K562 (cell line): Measurements from ENCODE around the gene PSMA5. TPM values are rescaled to one million over a fixed set of nuclear protein-coding genes. Genes with fewer than 3 reads are reported as not detected.

Experiments
- E4F1 ChIP-seq: fragments of 250-450 bp; sonication (Bioruptor Pico); IDR thresholded peaks from 2 replicates; pipeline ENCODE4 v1.5.0; 2021; ENCODE audit warnings: mild to moderate bottlenecking, borderline replicate concordance
- SPI1 ChIP-seq: IDR thresholded peaks from 2 replicates; pipeline ENCODE4 v1.6.1; 2011; ENCODE audit warnings: low read depth, low read length, control low read depth, borderline replicate concordance
- SREBF2 ChIP-seq: sonication (generic); formaldehyde crosslinking; IDR thresholded peaks from 2 replicates; pipeline ENCODE4 v1.4.0; 2020; ENCODE audit warnings: mild to moderate bottlenecking, missing genetic modification reagents
- TCF7L2 ChIP-seq: fragments of 150-350 bp; IDR thresholded peaks from 2 replicates; pipeline ENCODE4 v1.6.1; 2016; ENCODE audit warnings: low read depth, mild to moderate bottlenecking, low read length, moderate library complexity
- TOE1 ChIP-seq, 2 experiments: fragments of 450-650 bp in 1 of 2; sonication (generic) in 1 of 2; formaldehyde crosslinking in 1 of 2; IDR thresholded peaks; 2 replicates each; pipeline versions ENCODE4 v1.7.1 to v1.8.0; 2016 to 2022; ENCODE audit warnings: borderline replicate concordance in 2 of 2, mild to moderate bottlenecking in 2 of 2, antibody characterized with exemption in 1 of 2, inconsistent platforms in 1 of 2, low read depth in 1 of 2, missing genetic modification reagents in 1 of 2, moderate library complexity in 1 of 2
- ZKSCAN1 ChIP-seq: fragments of 150-350 bp; IDR thresholded peaks from 2 replicates; pipeline ENCODE4 v1.6.1; 2016; ENCODE audit warnings: low read depth, low read length
- ZNF121 ChIP-seq: sonication (generic); formaldehyde crosslinking; conservative IDR thresholded peaks from 2 replicates; pipeline ENCODE4 v1.8.0; 2022; ENCODE audit warnings: missing genetic modification reagents
- ZNF3 ChIP-seq: fragments of 250-450 bp; sonication (Bioruptor Pico); IDR thresholded peaks from 2 replicates; pipeline ENCODE4 v1.5.0; 2021; ENCODE audit warnings: mild to moderate bottlenecking, moderate library complexity
- polyA plus RNA-seq, 8 experiments: library from polyadenylated mRNA; depleted of rRNA in 4 of 8; stranded (reverse) in 5 of 8; unstranded in 3 of 8; fragments of >200 nt; fragmentation: Nextera tagmentation in 2 of 8; fragmentation: Illumina TruSeq in 1 of 8; extraction: Ambion mirVana in 2 of 8; extraction: Trizol in 1 of 8; gene quantifications; 2 replicates each; pipeline versions ENCODE4 v1.2.1 to v1.2.3, GENCODE V29; 2011 to 2014; ENCODE audit warnings: inconsistent platforms in 1 of 8, missing spikeins in 1 of 8
- total RNA-seq, 7 experiments: library from RNA; depleted of rRNA in 6 of 7; stranded (reverse); fragments of >200 nt in 6 of 7; fragmentation: Illumina TruSeq in 2 of 7; extraction: Trizol in 2 of 7; gene quantifications; 2 replicates each; pipeline versions ENCODE4 v1.2.1 to v1.2.3, GENCODE V29; 2011 to 2021; ENCODE audit warnings: low replicate concordance in 1 of 7

Gene PSMA5
- total and polyA plus RNA-seq, 9 of the 15 experiments (the other 6 are each of a cell fraction or from before 2014, with no cell fraction given): 82.6 to 542 (median 287) TPM

GRCh38 chr1:109397581-109398342, 28.5 kb downstream of the PSMA5 start, which contains the start of gene SORT1 (continued):
- TF ChIP-seq E4F1 (CRISPR knock-in tag) (no peak), SREBF2 (CRISPR knock-in tag) (no peak), SPI1 (no peak), TOE1 (IDR thresholded peaks at IDR 0.05; ENCODE audit: borderline replicate concordance) (no peak), TOE1 (CRISPR knock-in tag; IDR thresholded peaks at IDR 0.05; ENCODE audit: borderline replicate concordance, low read depth) (no peak), TCF7L2 (no peak), ZNF121 (no peak), ZNF3 (CRISPR knock-in tag) (no peak), ZKSCAN1 (no peak)
